NT2/D1 (cell line): ENCODE results near the gene MRFAP1.

Experiments used
- YY1 ChIP-seq: IDR thresholded peaks from 2 replicates; pipeline ENCODE4 v1.6.1; 2011; ENCODE audit not compliant: insufficient read length, insufficient read depth
- ZNF274 ChIP-seq: IDR thresholded peaks from 2 replicates; pipeline ENCODE4 v1.6.1; 2011; ENCODE audit warnings: mild to moderate bottlenecking, low read depth, low read length

DNA sequence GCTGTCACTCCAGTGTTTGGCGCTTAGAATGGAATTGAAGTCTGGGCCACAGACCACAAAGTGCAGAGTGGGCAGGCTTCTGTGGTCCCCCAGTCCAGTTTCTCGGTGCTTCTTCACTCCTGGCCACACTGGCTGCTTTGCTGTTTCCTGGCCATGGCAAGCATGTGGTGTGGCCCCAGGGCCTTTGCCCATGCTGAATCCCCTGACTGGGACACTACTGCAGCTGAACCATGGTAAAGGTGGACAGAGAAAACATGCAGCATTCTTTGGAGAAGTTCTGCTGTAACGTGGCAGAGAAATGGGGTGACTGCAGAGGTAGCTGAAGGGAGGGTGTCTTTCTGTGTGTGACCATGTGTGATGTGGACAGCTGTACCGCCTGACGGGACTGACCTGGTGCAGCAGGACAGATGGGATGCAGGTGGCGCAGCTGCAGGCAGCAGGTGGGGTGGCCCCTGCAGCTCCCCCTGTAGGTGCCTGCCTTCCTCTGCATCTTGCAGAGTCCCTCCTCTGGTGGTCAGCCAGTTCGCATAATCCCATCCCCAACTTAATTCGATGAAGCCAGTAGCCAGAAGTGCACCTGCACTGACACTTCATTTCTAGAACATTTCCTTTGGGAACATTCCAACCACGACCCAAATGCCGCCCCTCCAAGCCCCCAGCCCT is 40.0 kb downstream of the MRFAP1 start:
- no peak for TF ChIP-seq ZNF274
- TF ChIP-seq YY1, result no peak
